ENCODE results near the gene NRIP2. TPM values are rescaled to one million over a fixed set of nuclear protein-coding genes. Genes with fewer than 3 reads are reported as not detected.

The NRIP2 gene
- total RNA-seq, 1 experiment from 2014 or later = 0.15 TPM

- Histone ChIP-seq H3K14ac (ENCODE audit: insufficient read depth, low read length) (no peak overlapping the region), H4K20me1 (ENCODE audit: control insufficient read depth, insufficient read depth, insufficient read length) (no peaks in the 10 kb centered on the region), H2BK12ac (ENCODE audit: insufficient read length, low read depth, low read length) (no peak overlapping the region), H3K79me2 (ENCODE audit: insufficient read depth, low read length) (no peaks in the 10 kb centered on the region), H3K4ac (ENCODE audit: low read depth, low read length) (no peak overlapping the region), H3K23ac (ENCODE audit: insufficient read length, low read depth, low read length) (no peak overlapping the region), H2BK120ac (ENCODE audit: low read depth, low read length, poor library complexity, severe bottlenecking) (no peak overlapping the region), H3T11ph (ENCODE audit: low read length) (no peak overlapping the region), H3K4me1 (ENCODE audit: insufficient read depth, low read length) (no peaks in the 10 kb centered on the region), H3K56ac (ENCODE audit: insufficient read length, low read depth, low read length) (no peak overlapping the region), H2AFZ (ENCODE audit: low read length) (no peak overlapping the region), H4K8ac (replicated peaks; ENCODE audit: insufficient read length, low read depth, low read length) (no peak overlapping the region), H4K5ac (ENCODE audit: insufficient read length, low read depth, low read length) (no peak overlapping the region), H3K23me2 (ENCODE audit: insufficient read length, low read depth, low read length, poor library complexity, severe bottlenecking) (no peaks in the 10 kb centered on the region), H4K91ac (ENCODE audit: insufficient read length, low read depth, low read length) (no peak overlapping the region), H3K79me1 (ENCODE audit: insufficient read depth, low read depth, low read length, poor library complexity, severe bottlenecking) (no peaks in the 10 kb centered on the region), H3K9ac (ENCODE audit: extremely low read depth, insufficient read length, low read length) (no peak overlapping the region), H2BK15ac (ENCODE audit: low read depth, low read length) (no peak overlapping the region), H3K4me2 (ENCODE audit: insufficient read depth, insufficient read length, low read length) (no peak overlapping the region), H2BK5ac (ENCODE audit: insufficient read length, low read length) (no peak overlapping the region), H3K18ac (ENCODE audit: insufficient read length, low read depth, low read length) (no peak overlapping the region), H2AK5ac (ENCODE audit: insufficient read length, low read length) (no peak overlapping the region), H2BK20ac (ENCODE audit: low read depth, low read length, poor library complexity, severe bottlenecking) (no peak overlapping the region), H3K27ac (ENCODE audit: insufficient read length, low read depth, low read length) (no peak overlapping the region), H3K9me3 (ENCODE audit: control insufficient read depth, low read depth, low read length) (no peaks in the 10 kb centered on the region), H3K27me3 (ENCODE audit: insufficient read depth, low read length) (no peaks in the 10 kb centered on the region)
- no peak for TF ChIP-seq CTCF (conservative IDR thresholded peaks at IDR 0.05)
- Mint-ChIP-seq H3K27me3 (ENCODE audit: low read depth) (no peaks in the 10 kb centered on the region; the same call in none of the 2 replicates), H3K4me3 (no peak overlapping the region), H3K36me3 (ENCODE audit: insufficient read depth in 1 of 3, low read depth in 3 of 3) (peaks cover 48 to 61% (median 61%) of the 10 kb centered on the region in 3 experiments), H3K4me1 (peaks cover 14 to 35% of the 10 kb centered on the region in 2 experiments), H3K9me3 (no peaks in the 10 kb centered on the region), H3K27ac (no peak overlapping the region)
- DNase-seq = no peak
These were observed 25.3 kb upstream of the NRIP2 start for GRCh38 chr12:2860170-2860569.

Measured in H9 (cell line).